GM12878 (cell line): Measurements from ENCODE around the gene CAB39. TPM values are rescaled to one million over a fixed set of nuclear protein-coding genes. Genes with fewer than 3 reads are reported as not detected.

Source experiments
- ATAC-seq: fragments of 200-7000 bp; cut with Tn5 transposase; 3 replicates; pipeline ENCODE4 v1.9.1; 2020; ENCODE audit warnings: mild to moderate bottlenecking, moderate library complexity
- BruUV-seq: library from RNA; stranded (reverse); fragments of 400-500 nt; replicated peaks from 2 replicates; lab custom pipeline; 2021; lab: Mats Ljungman, UMichigan
- CTCF ChIA-PET: fragments of 300-600 bp; sonication (Branson Sonifier 250); formaldehyde crosslinking; extraction: SDS; loops from one replicate; lab custom pipeline; 2021; ENCODE audit warnings: inconsistent platforms; lab: Yijun Ruan, JAX
- POLR2A ChIA-PET: fragments of 350-600 bp; formaldehyde crosslinking; extraction: SDS; loops from one replicate; lab custom pipeline; 2021; ENCODE audit warnings: inconsistent platforms; lab: Charles Lee
- RAD21 ChIA-PET: fragments of 300-600 bp; sonication (Branson Sonifier 250); formaldehyde crosslinking; loops from one replicate; lab custom pipeline; 2023; ENCODE audit warnings: antibody characterized with exemption; ENCODE audit not compliant: unreplicated experiment; lab: Charles Lee
- SMC1A ChIA-PET: fragments of 300-600 bp; sonication (Branson Sonifier 250); formaldehyde crosslinking; loops from one replicate; lab custom pipeline; 2023; ENCODE audit not compliant: unreplicated experiment, uncharacterized antibody; lab: Charles Lee
- DNase-seq: peaks from one replicate; pipeline ENCODE4 v3.0.0-alpha.2; 2011; ENCODE audit warnings: low read depth, low spot score
- FAIRE-seq: peaks from 3 replicates; lab custom pipeline; 2011; peaks lifted over from hg19 to GRCh38; lab: Jason Lieb, UNC
- H2AFZ ChIP-seq: 2 replicates; pipeline ENCODE4 v1.6.0; 2011; ENCODE audit warnings: low read depth, low read length, control low read depth; ENCODE audit not compliant: control insufficient read depth
- H3K27ac ChIP-seq: 2 replicates; pipeline ENCODE4 v1.5.1; 2011; ENCODE audit warnings: control low read depth; ENCODE audit not compliant: control insufficient read depth, insufficient read depth
- H3K27me3 ChIP-seq, 2 experiments: replicated peaks in 1 of 2; 2 replicates each; pipeline versions ENCODE4 v1.6.0 to v1.6.1; 2011; ENCODE audit warnings: low read length in 1 of 2; ENCODE audit not compliant: control insufficient read depth in 2 of 2, insufficient read depth in 2 of 2
- H3K36me3 ChIP-seq, 2 experiments: 2 replicates each; pipeline ENCODE4 v1.5.1; 2011; ENCODE audit warnings: low read length in 1 of 2; ENCODE audit not compliant: control insufficient read depth in 2 of 2, insufficient read depth in 2 of 2
- H3K4me1 ChIP-seq: 2 replicates; pipeline ENCODE4 v1.6.1; 2011; ENCODE audit warnings: mild to moderate bottlenecking, low read length, moderate library complexity, mixed read lengths; ENCODE audit not compliant: control insufficient read depth, insufficient read depth
- H3K4me2 ChIP-seq: 2 replicates; pipeline ENCODE4 v1.6.0; 2011; ENCODE audit warnings: control low read depth; ENCODE audit not compliant: control insufficient read depth, insufficient read depth
- H3K4me3 ChIP-seq: fragments of 200-600 bp; sonication (generic); 2 replicates; pipeline ENCODE4 v1.5.1; 2016
- H3K79me2 ChIP-seq: 2 replicates; pipeline ENCODE4 v1.6.0; 2011; ENCODE audit warnings: low read length; ENCODE audit not compliant: control insufficient read depth, insufficient read depth
- H3K9ac ChIP-seq: 2 replicates; pipeline ENCODE4 v1.8.0; 2011; ENCODE audit warnings: low read length, control low read depth, mixed read lengths; ENCODE audit not compliant: control insufficient read depth, insufficient read depth
- H3K9me3 ChIP-seq: replicated peaks from 3 replicates; pipeline ENCODE4 v1.5.1; 2011; ENCODE audit warnings: mild to moderate bottlenecking, low read length; ENCODE audit not compliant: control insufficient read depth, insufficient read depth
- H4K20me1 ChIP-seq: 2 replicates; pipeline ENCODE4 v1.6.0; 2011; ENCODE audit not compliant: control insufficient read depth, insufficient read depth
- CBFB ChIP-seq: IDR thresholded peaks from 2 replicates; pipeline ENCODE4 v1.6.1; 2016; ENCODE audit warnings: antibody characterized with exemption, low read depth
- CBX5 ChIP-seq: sonication (generic); IDR thresholded peaks from 2 replicates; pipeline ENCODE4 v1.6.1; 2016; ENCODE audit warnings: low read depth, moderate library complexity, mild to moderate bottlenecking, inconsistent platforms
- NFIC ChIP-seq: IDR thresholded peaks from 2 replicates; pipeline ENCODE4 v1.6.1; 2012; ENCODE audit warnings: low read depth, mild to moderate bottlenecking, inconsistent platforms, low read length, moderate library complexity
- NFYA ChIP-seq: IDR thresholded peaks from 2 replicates; pipeline ENCODE4 v1.6.1; 2011; ENCODE audit warnings: low read depth, mild to moderate bottlenecking, low read length, improper control_type of control experiment, borderline replicate concordance
- NR2C1 ChIP-seq: fragments of 450-650 bp; IDR thresholded peaks from 2 replicates; pipeline ENCODE4 v1.6.1; 2017; ENCODE audit warnings: antibody characterized with exemption, mild to moderate bottlenecking, moderate library complexity
- PAX8 ChIP-seq: fragments of 450-650 bp; IDR thresholded peaks from 2 replicates; pipeline ENCODE4 v1.6.1; 2017; ENCODE audit warnings: mild to moderate bottlenecking, moderate library complexity
- RBBP5 ChIP-seq: fragments of 200-600 bp; sonication (generic); conservative IDR thresholded peaks from 2 replicates; pipeline ENCODE4 v1.6.1; 2016
- RCOR1 ChIP-seq: conservative IDR thresholded peaks from 2 replicates; pipeline ENCODE4 v1.6.1; 2012; ENCODE audit warnings: low read depth, low read length, improper control_type of control experiment
- RELA ChIP-seq: fragments of 450-650 bp; IDR thresholded peaks from 2 replicates; pipeline ENCODE4 v1.8.0; 2014; ENCODE audit warnings: borderline replicate concordance; ENCODE audit not compliant: partially characterized antibody
- RUNX3 ChIP-seq: IDR thresholded peaks from 2 replicates; pipeline ENCODE4 v1.6.1; 2012; ENCODE audit warnings: low read length, inconsistent platforms
- SUZ12 ChIP-seq: fragments of 200-600 bp; sonication (generic); IDR thresholded peaks from one replicate; pipeline ENCODE4 v1.6.1; 2018; ENCODE audit warnings: antibody characterized with exemption, mild to moderate bottlenecking; ENCODE audit not compliant: unreplicated experiment
- ZNF207 ChIP-seq: fragments of 450-650 bp; IDR thresholded peaks from 2 replicates; pipeline ENCODE4 v1.6.1; 2014; ENCODE audit warnings: antibody characterized with exemption, mild to moderate bottlenecking, borderline replicate concordance
- ZNF274 ChIP-seq: IDR thresholded peaks from one replicate; pipeline ENCODE4 v1.8.0; 2011; ENCODE audit not compliant: insufficient read length, insufficient read depth
- WGBS: methylation state at CpG from one replicate; pipeline ENCODE4 v1.1.6; 2016; ENCODE audit warnings: low lambda C conversion rate; ENCODE audit not compliant: insufficient replicate concordance, insufficient coverage; ENCODE audit errors: missing lambda C conversion rate; 5-methylcytosine and 5-hydroxymethylcytosine counted together
- in situ Hi-C: fragments of 300-500 bp; cut with MboI; formaldehyde crosslinking; loops from 9 replicates; pipeline ENCODE4 v1.14.3; 2018; ENCODE audit warnings: mixed read lengths
- intact Hi-C: fragments of 100-400 bp; cut with micrococcal nuclease; formaldehyde crosslinking; loops from one replicate; pipeline ENCODE4 v1.14.2; 2022; ENCODE audit not compliant: unreplicated experiment
- polyA plus RNA-seq, 11 experiments: library from polyadenylated mRNA; depleted of rRNA in 4 of 11; unstranded in 6 of 11; stranded (reverse) in 5 of 11; fragments of >200 nt; fragmentation: Nextera tagmentation in 4 of 11; fragmentation: Illumina TruSeq in 1 of 11; extraction: Ambion mirVana in 4 of 11; extraction: Trizol in 1 of 11; gene quantifications; 1 replicate in 1 of 11; 2 replicates in 10 of 11; pipeline versions ENCODE4 v1.2.1 to v1.2.3, GENCODE V29; 2011 to 2016; ENCODE audit warnings: inconsistent platforms in 2 of 11, missing spikeins in 2 of 11, low read depth in 1 of 11
- total RNA-seq, 4 experiments: library from RNA; depleted of rRNA in 3 of 4; stranded (reverse); fragments of >200 nt in 3 of 4; fragmentation: Illumina TruSeq in 1 of 4; extraction: Trizol in 1 of 4; gene quantifications; 2 replicates each; pipeline versions ENCODE4 v1.2.1 to v1.2.3, GENCODE V29; 2013 to 2021
- TF ChIP-seq, protein P1 (sequence below): fragments of 450-650 bp; IDR thresholded peaks from 2 replicates; pipeline ENCODE4 v1.6.1; 2018; ENCODE audit warnings: mild to moderate bottlenecking, low read depth, moderate library complexity; ENCODE audit not compliant: partially characterized antibody

The CAB39 gene
- total and polyA plus RNA-seq, 10 of the 15 experiments (the other 5 are each of a cell fraction or from before 2014, with no cell fraction given) = 13.3 to 129 (median 62.9) TPM

DNA sequence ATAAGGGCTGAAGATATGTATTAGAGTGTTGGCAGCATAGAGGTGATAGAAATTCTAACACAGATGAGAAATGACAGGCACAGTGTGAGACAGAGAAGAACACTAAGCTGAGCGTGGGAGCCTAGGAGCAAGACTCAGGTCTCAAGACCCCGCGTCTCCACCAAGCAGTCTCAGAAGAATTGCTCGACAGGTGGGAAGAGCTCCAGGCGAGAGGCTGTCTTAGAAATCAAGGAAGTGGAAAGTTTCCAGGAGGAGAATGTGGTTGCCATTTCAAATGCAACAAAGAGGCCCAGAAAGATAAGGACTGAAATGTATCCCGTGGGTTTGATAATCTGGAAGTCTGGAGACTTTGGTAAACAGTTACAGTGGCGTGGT lies 31.5 kb upstream of the CAB39 start:
- no TSS peak for BruUV-seq
- no peaks in the 10 kb centered on the region for H3K4me1 ChIP-seq
- in situ Hi-C loops = no loop called here
- WGBS = 69% methylated on average over 7 of the region's 7 CpGs
- H4K20me1 ChIP-seq = no peaks in the 10 kb centered on the region
- no peaks in the 10 kb centered on the region for H3K27me3 ChIP-seq
- no peak overlapping the region for H3K4me3 ChIP-seq
- TF ChIP-seq RELA (no peak), SUZ12 (no peak), ZNF207 (no peak), PAX8 (no peak), CBX5 (no peak), NR2C1 (no peak), RCOR1 (no peak), CBFB (no peak), ZNF274 (no peak), NFYA (no peak), RBBP5 (no peak), RUNX3 (no peak), NFIC (no peak)
- TF ChIP-seq, protein P1, sequence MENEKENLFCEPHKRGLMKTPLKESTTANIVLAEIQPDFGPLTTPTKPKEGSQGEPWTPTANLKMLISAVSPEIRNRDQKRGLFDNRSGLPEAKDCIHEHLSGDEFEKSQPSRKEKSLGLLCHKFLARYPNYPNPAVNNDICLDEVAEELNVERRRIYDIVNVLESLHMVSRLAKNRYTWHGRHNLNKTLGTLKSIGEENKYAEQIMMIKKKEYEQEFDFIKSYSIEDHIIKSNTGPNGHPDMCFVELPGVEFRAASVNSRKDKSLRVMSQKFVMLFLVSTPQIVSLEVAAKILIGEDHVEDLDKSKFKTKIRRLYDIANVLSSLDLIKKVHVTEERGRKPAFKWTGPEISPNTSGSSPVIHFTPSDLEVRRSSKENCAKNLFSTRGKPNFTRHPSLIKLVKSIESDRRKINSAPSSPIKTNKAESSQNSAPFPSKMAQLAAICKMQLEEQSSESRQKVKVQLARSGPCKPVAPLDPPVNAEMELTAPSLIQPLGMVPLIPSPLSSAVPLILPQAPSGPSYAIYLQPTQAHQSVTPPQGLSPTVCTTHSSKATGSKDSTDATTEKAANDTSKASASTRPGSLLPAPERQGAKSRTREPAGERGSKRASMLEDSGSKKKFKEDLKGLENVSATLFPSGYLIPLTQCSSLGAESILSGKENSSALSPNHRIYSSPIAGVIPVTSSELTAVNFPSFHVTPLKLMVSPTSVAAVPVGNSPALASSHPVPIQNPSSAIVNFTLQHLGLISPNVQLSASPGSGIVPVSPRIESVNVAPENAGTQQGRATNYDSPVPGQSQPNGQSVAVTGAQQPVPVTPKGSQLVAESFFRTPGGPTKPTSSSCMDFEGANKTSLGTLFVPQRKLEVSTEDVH = no peak
- no peak overlapping the region for H3K9ac ChIP-seq
- peaks cover 4% of the 10 kb centered on the region; the same call in 1 of the 3 replicates for H3K9me3 ChIP-seq
- no peaks in the 10 kb centered on the region for H3K79me2 ChIP-seq
- POLR2A ChIA-PET = no interaction called here
- H3K4me2 ChIP-seq = no peak overlapping the region
- DNase-seq (no peak), FAIRE-seq (no peak), ATAC-seq (no peak)
- intact Hi-C loops = no loop called here
- CTCF ChIA-PET = no interaction called here
- RAD21 ChIA-PET = interaction anchor here (1.2 kb wide), 1 partner anchor 117 kb away, joined by 4 read pairs; no protein-coding TSS in a partner anchor
- SMC1A ChIA-PET = interaction anchor here (1.1 to 1.6 kb wide), 4 partner anchors 18 to 67 kb away, joined by 3 to 4 read pairs (median 4); no protein-coding TSS in a partner anchor
- H3K27ac ChIP-seq = no peak overlapping the region
- no peaks in the 10 kb centered on the region for H3K36me3 ChIP-seq
- no peak overlapping the region for H2AFZ ChIP-seq
